Activated CD4-positive, alpha-beta memory T cell treated with anti-CD3 and anti-CD28 coated beads for 36 hours (primary cell): Measurements from ENCODE around the gene IPO4. TPM values are rescaled to one million over a fixed set of nuclear protein-coding genes. Genes with fewer than 3 reads are reported as not detected.

ENCODE experiments used
- CTCF ChIA-PET: fragments of 350-600 bp; sonication (Branson Sonifier 250); formaldehyde crosslinking; loops from one replicate; lab custom pipeline; 2021; ENCODE audit warnings: antibody characterized with exemption, inconsistent platforms; lab: Charles Lee
- POLR2A ChIA-PET: fragments of 350-600 bp; sonication (Branson Sonifier 250); formaldehyde crosslinking; loops from one replicate; lab custom pipeline; 2021; ENCODE audit warnings: antibody characterized with exemption; lab: Charles Lee
- DNase-seq: peaks from one replicate; pipeline ENCODE4 v3.0.0-alpha.2; 2020
- H3K27ac Mint-ChIP-seq: one replicate; pipeline ENCODE4 v1.8.0; 2021; ENCODE audit warnings: mixed read lengths
- H3K27me3 Mint-ChIP-seq: one replicate; pipeline ENCODE4 v1.8.0; 2021; ENCODE audit warnings: mixed read lengths
- H3K36me3 Mint-ChIP-seq: one replicate; pipeline ENCODE4 v1.8.0; 2021; ENCODE audit warnings: mixed read lengths
- H3K4me1 Mint-ChIP-seq: one replicate; pipeline ENCODE4 v1.8.0; 2021; ENCODE audit warnings: low read depth, mixed read lengths
- H3K4me3 Mint-ChIP-seq: one replicate; pipeline ENCODE4 v1.8.0; 2021; ENCODE audit warnings: mild to moderate bottlenecking, mixed read lengths
- H3K9me3 Mint-ChIP-seq: one replicate; pipeline ENCODE4 v1.8.0; 2021; ENCODE audit warnings: mixed read lengths
- intact Hi-C: fragments of 100-400 bp; cut with micrococcal nuclease; formaldehyde crosslinking; loops from one replicate; pipeline ENCODE4 v1.15.1; 2023
- total RNA-seq, 2 experiments: library from RNA; stranded (reverse); gene quantifications; one replicate each; pipeline ENCODE4 v1.2.3, GENCODE V29; 2021

Gene IPO4
- total RNA-seq, 2 experiments from 2014 or later, result 69.5 to 72.6 TPM

GRCh38 chr14:24146978-24147760, 41.4 kb downstream of the IPO4 start, which contains the start of gene RNF31:
TSS of gene RNF31 (plus strand) at chr14:24147498. CDS start at chr14:24147699, 201 bp downstream.
- intact Hi-C loops, result loop anchor here (1.0 to 5.0 kb wide), 10 partner anchors 11 to 284 kb away; partner anchors contain the start of genes CARMIL3, CHMP4A, DCAF11 and DHRS1
- Mint-ChIP-seq H3K36me3 (peaks cover 59% of the 10 kb centered on the region), H3K4me1 (peaks cover 56% of the 10 kb centered on the region), H3K9me3 (no peaks in the 10 kb centered on the region), H3K27me3 (no peaks in the 10 kb centered on the region), H3K4me3 (peak within 1 kb of the TSS; percentile 100), H3K27ac (peak within 1 kb of the TSS; percentile 99)
- DNase-seq, result peak; percentile 99
- ChIA-PET CTCF (interaction anchor here (1.0 to 6.3 kb wide), 12 partner anchors 8 to 161 kb away, joined by 3 to 76 read pairs (median 6); partner anchors contain the start of genes CIDEB, DCAF11, IRF9 and NRL), POLR2A (interaction anchor here (0.5 to 4.1 kb wide), 16 partner anchors 9 to 283 kb away, joined by 3 to 60 read pairs (median 4); partner anchors contain the start of genes CBLN3, CHMP4A, DCAF11 and IRF9)

GRCh38 chr14:24146453-24146977, 42.1 kb downstream of the IPO4 start, which contains the start of gene PSME2:
TSS of gene PSME2 (minus strand) at chr14:24146610. CDS start at chr14:24146581, 29 bp downstream.
- DNase-seq, result peak; percentile 95
- Mint-ChIP-seq H3K9me3 (no peaks in the 10 kb centered on the region), H3K36me3 (peaks cover 59% of the 10 kb centered on the region), H3K27me3 (no peaks in the 10 kb centered on the region), H3K4me1 (peaks cover 58% of the 10 kb centered on the region), H3K4me3 (peak within 1 kb of the TSS; percentile 100), H3K27ac (peak within 1 kb of the TSS; percentile 99)
- intact Hi-C loops, result loop anchor here (1.0 to 5.0 kb wide), 5 partner anchors 51 to 284 kb away; partner anchors contain the start of genes CARMIL3, DHRS1, GMPR2 and NEDD8
- CTCF ChIA-PET, result interaction anchor here (1.0 to 6.3 kb wide), 13 partner anchors 9 to 162 kb away, joined by 3 to 76 read pairs (median 5); partner anchors contain the start of genes CIDEB, DCAF11, IRF9 and NRL
- POLR2A ChIA-PET, result interaction anchor here (0.5 to 4.1 kb wide), 16 partner anchors 10 to 557 kb away, joined by 3 to 60 read pairs (median 4); partner anchors contain the start of genes CBLN3, CHMP4A, DCAF11 and IRF9

- Mint-ChIP-seq H3K36me3 (peaks cover 60% of the 10 kb centered on the region), H3K4me3 (peak overlapping the region; percentile 100), H3K27ac (peak overlapping the region; percentile 99), H3K4me1 (peaks cover 58% of the 10 kb centered on the region), H3K9me3 (no peaks in the 10 kb centered on the region), H3K27me3 (no peaks in the 10 kb centered on the region)
- POLR2A ChIA-PET, result interaction anchor here (0.7 to 4.1 kb wide), 10 partner anchors 9 to 557 kb away, joined by 3 to 60 read pairs (median 12); partner anchors contain the start of genes DCAF11, IRF9, NRL and PCK2
- CTCF ChIA-PET, result interaction anchor here (0.8 to 6.3 kb wide), 11 partner anchors 9 to 162 kb away, joined by 3 to 76 read pairs (median 5); partner anchors contain the start of genes CIDEB, IRF9, PSME1 and TINF2
- no peak for DNase-seq
- intact Hi-C loops, result loop anchor here (1.0 to 5.0 kb wide), 5 partner anchors 51 to 285 kb away; partner anchors contain the start of genes CARMIL3, DHRS1, GMPR2 and NEDD8
Measured at GRCh38 chr14:24145690-24146452, 42.7 kb downstream of the IPO4 start.

DNA sequence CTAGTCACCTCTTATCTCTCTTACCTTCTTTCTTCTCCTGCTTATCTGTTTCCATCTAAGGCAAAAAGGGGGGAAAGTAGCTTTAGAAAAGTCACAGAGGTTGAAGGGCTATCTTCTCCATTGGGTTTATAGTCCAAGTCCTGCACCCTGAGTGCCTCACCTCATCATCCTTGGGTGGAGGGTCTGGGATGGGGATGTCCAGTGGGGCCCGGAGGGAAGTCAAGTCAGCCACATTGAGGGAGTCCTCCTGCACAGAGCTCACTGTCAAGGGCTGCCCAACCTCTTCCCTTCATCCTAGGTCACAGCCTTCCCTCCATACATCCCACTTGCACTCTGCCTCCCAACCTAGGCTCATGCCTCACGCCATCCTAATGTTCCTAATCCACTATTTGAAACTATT, 43.4 kb downstream of the IPO4 start:
- intact Hi-C loops, result loop anchor here (5.0 kb wide), 1 partner anchor 152 kb away; the partner anchor contains the start of genes DHRS1 and NOP9
- no peaks in the 10 kb centered on the region for H3K27me3 Mint-ChIP-seq
- H3K4me3 Mint-ChIP-seq, result peak overlapping the region; percentile 100
- POLR2A ChIA-PET, result interaction anchor here (3.4 to 4.1 kb wide), 5 partner anchors 9 to 51 kb away, joined by 18 to 60 read pairs (median 38); partner anchors contain the start of genes DCAF11, IRF9, NRL and PCK2
- no peak for DNase-seq
- H3K9me3 Mint-ChIP-seq, result no peaks in the 10 kb centered on the region
- CTCF ChIA-PET, result interaction anchor here (0.8 to 6.3 kb wide), 5 partner anchors 9 to 55 kb away, joined by 3 to 76 read pairs (median 16); partner anchors contain the start of genes IRF9 and PSME1
- peaks cover 53% of the 10 kb centered on the region for H3K4me1 Mint-ChIP-seq
- peak overlapping the region; percentile 99 for H3K27ac Mint-ChIP-seq
- H3K36me3 Mint-ChIP-seq, result peaks cover 56% of the 10 kb centered on the region

GRCh38 chr14:24144451-24144850, 44.2 kb downstream of the IPO4 start:
- intact Hi-C loops, result no loop called here
- H3K27me3 Mint-ChIP-seq, result no peaks in the 10 kb centered on the region
- peaks cover 54% of the 10 kb centered on the region for H3K4me1 Mint-ChIP-seq
- ChIA-PET CTCF (interaction anchor here (1.5 to 6.3 kb wide), 2 partner anchors 17 to 86 kb away, joined by 3 to 76 read pairs; partner anchors contain the start of gene IRF9), POLR2A (interaction anchor here (4.1 kb wide), 1 partner anchor 30 kb away, joined by 38 read pairs; the partner anchor contains the start of genes DCAF11 and NRL)
- peak overlapping the region; percentile 58 for H3K27ac Mint-ChIP-seq
- peaks cover 60% of the 10 kb centered on the region for H3K36me3 Mint-ChIP-seq
- H3K9me3 Mint-ChIP-seq, result no peaks in the 10 kb centered on the region
- H3K4me3 Mint-ChIP-seq, result peak overlapping the region; percentile 41
- no peak for DNase-seq

GRCh38 chr14:24143511-24143910, 45.1 kb downstream of the IPO4 start:
- H3K27ac Mint-ChIP-seq, result peak overlapping the region; percentile 38
- DNase-seq, result no peak
- ChIA-PET POLR2A (interaction anchor here (1.1 kb wide), 1 partner anchor 52 kb away, joined by 4 read pairs; the partner anchor contains the start of gene TM9SF1), CTCF (interaction anchor here (1.5 to 6.3 kb wide), 2 partner anchors 18 to 85 kb away, joined by 3 to 76 read pairs; partner anchors contain the start of gene IRF9)
- no peaks in the 10 kb centered on the region for H3K27me3 Mint-ChIP-seq
- peaks cover 61% of the 10 kb centered on the region for H3K36me3 Mint-ChIP-seq
- no peak overlapping the region for H3K4me3 Mint-ChIP-seq
- H3K9me3 Mint-ChIP-seq, result no peaks in the 10 kb centered on the region
- H3K4me1 Mint-ChIP-seq, result peaks cover 54% of the 10 kb centered on the region
- intact Hi-C loops, result no loop called here

DNA sequence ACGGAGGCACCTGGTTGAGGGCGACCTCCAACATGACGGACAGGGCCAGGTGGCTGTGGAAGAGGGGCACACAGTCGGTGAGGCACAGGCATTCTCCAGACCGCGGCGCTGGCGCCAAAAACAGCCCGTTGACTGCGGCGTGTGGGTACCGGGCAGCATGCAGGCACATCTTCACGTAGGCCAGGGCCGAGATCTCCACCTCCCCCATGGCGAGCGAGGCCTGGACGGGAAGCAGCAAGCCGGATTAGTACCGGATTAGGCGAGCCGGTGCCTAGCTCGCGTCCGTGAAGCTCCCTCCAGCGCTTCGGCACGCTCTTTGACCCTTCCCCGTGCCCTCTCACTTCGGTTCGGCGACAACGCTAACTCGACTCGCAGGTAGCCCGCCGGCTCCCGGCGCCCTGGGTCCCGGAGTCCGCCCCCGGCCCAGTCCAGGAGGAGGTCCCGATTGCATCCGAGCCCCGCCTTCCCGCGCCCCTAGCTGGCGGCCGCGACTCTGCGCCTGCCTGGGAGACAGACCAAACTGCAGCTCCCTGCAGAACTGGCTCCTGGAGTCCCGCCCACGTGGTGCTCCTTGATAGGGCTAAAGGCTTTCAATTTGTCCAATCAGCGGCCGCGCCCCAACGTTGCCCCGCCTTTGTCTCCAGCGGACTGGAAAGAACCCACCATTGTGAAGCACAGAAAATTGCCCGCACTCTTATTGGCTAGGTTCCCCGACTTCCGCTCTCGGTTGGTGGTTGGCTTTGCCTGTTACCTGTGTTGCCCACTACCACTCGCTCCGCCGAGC, 47.3 kb downstream of the IPO4 start, which contains the start of gene EMC9:
TSS of gene EMC9 (minus strand) at position 495 of the 784 bp plus-strand sequence. CDS start at position 208, 287 bp downstream.
- H3K36me3 Mint-ChIP-seq, result peaks cover 75% of the 10 kb centered on the region
- ChIA-PET POLR2A (interaction anchor here (0.7 to 2.5 kb wide), 11 partner anchors 9 to 130 kb away, joined by 3 to 32 read pairs (median 4); partner anchors contain the start of genes CHMP4A, DCAF11, IPO4 and IRF9), CTCF (interaction anchor here (0.7 to 7.1 kb wide), 10 partner anchors 11 to 101 kb away, joined by 3 to 59 read pairs (median 4); partner anchors contain the start of genes DCAF11, FITM1, IRF9 and NRL)
- DNase-seq, result peak; percentile 100
- no peaks in the 10 kb centered on the region for H3K27me3 Mint-ChIP-seq
- intact Hi-C loops, result loop anchor here (1.0 kb wide), 5 partner anchors 20 to 72 kb away; partner anchors contain the start of genes CHMP4A, DCAF11, IPO4 and IRF9
- H3K4me3 Mint-ChIP-seq, result peak within 1 kb of the TSS; percentile 97
- no peaks in the 10 kb centered on the region for H3K9me3 Mint-ChIP-seq
- H3K4me1 Mint-ChIP-seq, result peaks cover 65% of the 10 kb centered on the region
- peak within 1 kb of the TSS; percentile 94 for H3K27ac Mint-ChIP-seq

GRCh38 chr14:24139272-24139934, 49.2 kb downstream of the IPO4 start:
- no peaks in the 10 kb centered on the region for H3K9me3 Mint-ChIP-seq
- POLR2A ChIA-PET, result interaction anchor here (1.1 to 4.9 kb wide), 5 partner anchors 21 to 56 kb away, joined by 3 to 73 read pairs (median 17); partner anchors contain the start of genes DCAF11, IRF9 and NRL
- peaks cover 60% of the 10 kb centered on the region for H3K36me3 Mint-ChIP-seq
- intact Hi-C loops, result no loop called here
- no peaks in the 10 kb centered on the region for H3K27me3 Mint-ChIP-seq
- peak overlapping the region; percentile 97 for H3K4me3 Mint-ChIP-seq
- H3K4me1 Mint-ChIP-seq, result peaks cover 54% of the 10 kb centered on the region
- peak; percentile 62 for DNase-seq
- CTCF ChIA-PET, result interaction anchor here (1.4 to 7.1 kb wide), 3 partner anchors 21 to 31 kb away, joined by 3 to 59 read pairs (median 5); partner anchors contain the start of gene IRF9
- H3K27ac Mint-ChIP-seq, result peak overlapping the region; percentile 64
